GM10266 (cell line): ENCODE data around the gene OTOG.
A peak's percentile ranks its signal among the peaks of the same experiment; 100 is the strongest.

Experiments
- DNase-seq: peaks from one replicate; pipeline ENCODE4 v3.0.0; 2012; ENCODE audit errors: extremely low spot score
- TF ChIP-seq, protein P1 (sequence below): IDR thresholded peaks from 2 replicates; pipeline ENCODE4 v1.5.1; 2012; ENCODE audit warnings: mild to moderate bottlenecking, low read depth; ENCODE audit not compliant: control insufficient read depth, insufficient read depth; ENCODE audit errors: missing control alignments

OTOG gene

DNA sequence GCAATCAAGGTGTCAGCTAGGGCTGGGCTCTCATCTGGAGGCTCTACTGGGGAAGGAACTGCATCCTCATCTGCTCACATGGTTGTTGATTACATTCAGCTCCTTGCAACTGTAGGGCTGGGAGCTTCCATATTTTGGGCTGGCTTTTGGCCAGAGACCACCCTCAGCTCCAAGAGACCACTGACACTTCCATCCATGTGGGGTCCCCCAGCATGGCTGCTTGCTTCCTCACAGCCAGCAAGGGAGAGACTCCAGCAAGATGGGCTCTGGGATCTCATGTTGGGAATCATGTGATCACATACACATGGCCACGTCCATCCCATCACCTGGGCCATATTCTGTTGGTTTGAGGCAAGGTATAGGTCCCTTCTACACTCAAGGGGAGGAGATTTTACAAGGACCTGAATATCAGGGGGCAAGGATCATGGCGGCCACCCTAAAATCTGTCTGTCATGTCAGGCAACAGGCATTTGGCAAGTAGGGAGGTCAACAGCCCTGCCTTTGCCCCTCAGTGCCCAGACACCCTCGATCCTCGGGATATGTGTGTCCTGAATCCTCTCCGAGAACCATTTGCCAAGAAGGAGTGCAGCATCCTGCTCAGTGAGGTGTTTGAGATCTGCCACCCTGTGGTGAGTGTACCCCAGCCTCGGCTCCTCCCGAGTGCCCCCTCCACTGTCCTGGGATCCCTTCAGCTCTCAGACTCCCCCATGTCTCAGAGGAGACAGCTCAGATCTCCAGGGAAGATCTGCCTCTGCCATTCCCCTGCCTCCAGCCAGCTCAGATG, 48.7 kb downstream of the OTOG start:
- TF ChIP-seq, protein P1, sequence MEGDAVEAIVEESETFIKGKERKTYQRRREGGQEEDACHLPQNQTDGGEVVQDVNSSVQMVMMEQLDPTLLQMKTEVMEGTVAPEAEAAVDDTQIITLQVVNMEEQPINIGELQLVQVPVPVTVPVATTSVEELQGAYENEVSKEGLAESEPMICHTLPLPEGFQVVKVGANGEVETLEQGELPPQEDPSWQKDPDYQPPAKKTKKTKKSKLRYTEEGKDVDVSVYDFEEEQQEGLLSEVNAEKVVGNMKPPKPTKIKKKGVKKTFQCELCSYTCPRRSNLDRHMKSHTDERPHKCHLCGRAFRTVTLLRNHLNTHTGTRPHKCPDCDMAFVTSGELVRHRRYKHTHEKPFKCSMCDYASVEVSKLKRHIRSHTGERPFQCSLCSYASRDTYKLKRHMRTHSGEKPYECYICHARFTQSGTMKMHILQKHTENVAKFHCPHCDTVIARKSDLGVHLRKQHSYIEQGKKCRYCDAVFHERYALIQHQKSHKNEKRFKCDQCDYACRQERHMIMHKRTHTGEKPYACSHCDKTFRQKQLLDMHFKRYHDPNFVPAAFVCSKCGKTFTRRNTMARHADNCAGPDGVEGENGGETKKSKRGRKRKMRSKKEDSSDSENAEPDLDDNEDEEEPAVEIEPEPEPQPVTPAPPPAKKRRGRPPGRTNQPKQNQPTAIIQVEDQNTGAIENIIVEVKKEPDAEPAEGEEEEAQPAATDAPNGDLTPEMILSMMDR = no peak
- no peak for DNase-seq

DNA sequence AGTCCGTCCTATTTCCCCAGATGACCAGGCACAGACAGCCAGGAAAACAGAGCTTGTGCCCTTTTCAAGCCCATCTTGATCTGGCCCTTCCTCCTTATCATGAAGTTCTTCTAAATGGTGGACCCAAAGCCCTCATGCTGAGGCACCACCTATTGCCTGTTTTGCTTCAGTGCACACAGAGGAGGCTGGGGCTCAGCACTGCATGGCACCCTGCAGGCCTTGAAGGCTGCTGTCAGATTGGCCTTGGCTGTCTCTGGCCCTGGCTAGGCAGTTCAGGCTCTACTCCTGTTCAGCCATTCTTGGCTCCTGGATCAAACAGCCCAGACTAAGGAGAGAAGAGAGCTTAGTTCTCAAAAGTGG, 49.2 kb downstream of the OTOG start:
- DNase-seq = no peak
- TF ChIP-seq, protein P1 = no peak

DNA sequence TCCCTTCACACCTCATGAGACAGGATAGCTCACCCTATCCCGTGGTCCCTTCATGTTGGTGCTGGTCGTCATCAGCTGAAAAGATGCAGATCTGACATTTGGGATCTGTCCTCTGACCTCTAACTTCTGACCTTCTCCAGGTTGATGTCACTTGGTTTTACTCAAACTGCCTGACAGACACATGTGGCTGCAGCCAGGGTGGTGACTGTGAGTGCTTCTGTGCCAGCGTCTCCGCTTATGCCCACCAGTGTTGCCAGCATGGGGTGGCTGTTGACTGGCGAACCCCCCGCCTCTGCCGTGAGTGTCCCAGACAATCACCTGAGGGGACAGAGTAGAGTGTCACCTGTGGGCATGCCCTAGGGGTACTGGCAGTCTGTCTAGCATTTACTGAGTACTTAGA, 49.7 kb downstream of the OTOG start:
- TF ChIP-seq, protein P1 = no peak
- DNase-seq = no peak

DNA sequence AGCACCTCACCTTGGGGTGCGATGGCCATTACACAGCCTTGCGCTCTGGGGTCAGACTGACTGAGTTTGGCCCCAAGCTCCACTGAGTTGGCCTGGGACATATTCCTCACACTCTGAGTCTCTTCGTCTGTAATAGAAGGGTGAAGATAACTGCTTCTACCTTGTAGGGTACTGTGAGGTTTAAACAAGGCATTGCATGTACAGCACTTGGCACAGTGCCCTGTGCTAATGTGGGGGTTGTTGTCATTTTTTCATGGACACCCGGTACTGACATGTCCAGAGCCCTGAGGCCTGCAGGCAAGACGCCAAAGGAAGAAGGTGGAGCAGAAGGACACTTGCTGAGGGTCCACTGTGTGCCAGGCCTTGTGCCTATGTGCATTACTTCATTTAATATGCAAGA, 50.7 kb downstream of the OTOG start:
- TF ChIP-seq, protein P1 = no peak

DNA sequence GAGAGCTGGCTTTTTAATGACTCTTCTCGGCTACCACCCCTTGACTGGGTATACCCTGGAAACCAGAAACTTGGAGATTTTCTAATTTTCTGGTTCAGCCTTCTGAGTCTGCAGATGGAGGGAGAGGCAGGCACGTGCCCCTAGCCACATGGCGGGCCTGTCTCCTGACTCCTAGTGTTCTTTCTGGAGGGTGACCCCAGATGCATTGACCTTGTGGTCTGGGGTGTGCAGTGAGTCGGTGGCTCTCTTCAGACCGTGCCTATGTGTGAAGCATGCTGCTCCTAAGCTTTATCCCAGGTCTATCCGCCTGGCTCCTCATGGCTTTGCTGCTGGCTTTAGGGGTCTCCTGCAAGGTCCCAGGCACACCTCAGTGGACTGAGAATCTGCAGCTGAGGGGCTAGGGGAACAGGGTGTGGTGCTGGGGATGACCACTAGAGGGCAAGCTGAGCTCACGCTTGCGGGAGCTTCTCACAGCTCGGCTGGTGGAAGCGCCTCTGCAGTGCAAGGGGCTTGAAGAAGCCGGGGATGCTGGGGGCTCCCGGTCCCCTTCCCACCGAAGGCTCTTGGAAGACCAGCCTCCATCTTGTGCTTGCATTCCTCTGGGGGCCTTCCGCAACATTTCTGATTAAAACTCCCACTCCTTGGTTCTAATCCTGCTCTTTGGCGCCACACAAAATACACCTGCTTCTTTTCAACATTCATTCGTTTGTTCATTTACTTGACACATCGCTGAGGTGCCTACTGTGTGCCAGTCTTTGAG, 51.8 kb downstream of the OTOG start:
- TF ChIP-seq, protein P1 = peak; percentile 95
- peak; percentile 76 for DNase-seq

More for the DNA sequence above, 50.7 kb downstream of the OTOG start:
- no peak for DNase-seq

DNA sequence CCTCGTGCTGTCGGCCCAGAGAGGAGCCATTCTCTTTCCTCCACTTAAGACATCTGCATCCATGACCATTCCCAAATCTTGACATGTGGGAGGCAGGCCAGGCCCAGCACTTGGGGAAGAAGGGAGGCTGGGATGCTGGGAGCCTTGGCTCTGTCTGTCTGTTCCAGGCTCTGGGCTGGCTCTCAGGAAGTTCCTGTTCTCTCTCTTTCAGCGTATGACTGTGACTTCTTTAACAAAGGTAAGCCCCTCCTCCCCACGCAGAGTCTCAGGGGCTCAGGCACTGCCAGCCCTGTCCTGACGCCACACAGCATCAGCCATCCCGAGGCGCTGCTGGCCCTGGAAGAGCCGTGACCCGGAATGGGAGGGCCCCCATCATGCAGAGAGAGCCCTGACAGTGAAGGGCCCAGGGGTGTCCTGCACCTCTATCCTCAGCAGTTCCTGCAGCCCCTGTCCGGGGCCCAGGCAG, 52.4 kb downstream of the OTOG start:
- DNase-seq = no peak
- TF ChIP-seq, protein P1 = no peak
